Suppressor macrophage treated with lipopolysaccharide for 1 hour (primary cell): ENCODE results near the gene H19.
A peak's percentile ranks its signal among the peaks of the same experiment; 100 is the strongest.

Source experiments
- DNase-seq, 3 donors: peaks; one replicate each; pipeline ENCODE4 v3.0.0-alpha.2; 2020 to 2022

The H19 gene

DNA sequence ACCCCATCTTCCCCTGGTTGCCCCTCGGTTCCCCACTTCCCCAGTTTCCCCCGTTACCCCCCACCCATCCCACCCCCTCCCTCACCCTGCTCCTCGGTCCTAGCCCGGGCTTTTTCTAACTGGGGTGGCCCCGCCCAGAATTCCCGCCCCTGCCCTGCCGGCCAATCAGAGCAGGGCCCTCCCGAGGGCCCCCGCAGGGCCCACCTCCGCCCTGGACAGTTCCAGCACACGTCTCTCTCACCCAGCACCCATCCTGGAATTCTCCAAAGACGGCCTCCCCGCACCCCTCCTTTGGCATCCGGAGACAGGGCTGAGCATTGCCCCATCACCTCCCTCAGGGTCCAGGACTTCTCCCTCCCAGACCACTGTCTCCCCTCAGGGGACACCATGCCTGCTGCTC lies at the start of gene H19:
H19 (minus strand) TSS at position 88 of the 400 bp plus-strand sequence.
- DNase-seq = no peak

- no peak for DNase-seq
Measured at GRCh38 chr11:2041963-2042362, 44.3 kb upstream of the H19 start.

DNA sequence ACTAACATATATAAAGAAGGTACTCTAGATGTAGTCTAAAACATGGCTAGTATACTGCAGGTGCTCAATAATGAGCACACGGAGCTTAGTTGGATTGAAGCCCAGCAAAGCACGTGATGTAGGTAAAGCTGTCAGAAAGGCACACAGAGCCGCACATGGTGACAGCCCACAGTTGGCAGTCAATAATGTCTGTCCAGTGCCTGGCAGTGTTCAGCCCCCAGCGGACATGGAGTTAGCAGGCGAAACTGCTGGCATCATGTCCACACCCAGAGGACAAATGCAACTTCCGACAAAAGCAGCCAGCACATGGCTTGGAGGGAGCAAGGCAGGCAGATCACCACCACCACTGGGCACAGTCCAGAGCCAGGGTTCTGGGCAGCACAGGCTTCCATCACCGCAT lies 43.5 kb upstream of the H19 start:
- no peak for DNase-seq

DNA sequence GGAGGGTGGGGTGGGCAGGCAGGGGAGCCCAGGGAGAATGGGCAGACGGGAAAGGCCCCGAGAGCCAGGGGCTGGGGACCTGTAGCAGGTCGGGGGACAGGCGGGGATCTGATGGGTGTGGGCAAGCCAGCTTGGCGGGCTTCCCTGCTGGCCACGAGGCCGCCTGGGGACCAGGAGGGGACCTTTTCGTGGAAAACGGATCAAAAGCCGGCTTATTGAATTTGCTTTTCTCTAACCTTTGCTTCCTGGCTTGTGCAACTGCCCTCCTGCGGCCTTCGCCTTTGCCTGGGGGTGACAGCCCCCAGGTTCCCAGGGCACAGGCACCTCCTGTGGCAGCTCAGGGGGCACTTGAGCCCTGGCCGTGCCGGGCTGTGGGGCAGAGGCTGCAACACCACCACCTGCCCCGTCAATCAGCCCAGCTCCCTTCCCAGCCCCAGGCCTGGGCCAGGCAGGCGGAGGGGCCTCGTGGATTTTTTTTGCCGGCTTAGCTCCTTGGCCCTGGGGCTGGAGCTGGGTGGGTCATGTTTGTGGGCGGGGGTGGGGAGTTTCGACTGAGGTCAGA lies 41.6 kb upstream of the H19 start:
- DNase-seq = no peak

GRCh38 chr11:2036863-2037486 lies 39.3 kb upstream of the H19 start:
- no peak for DNase-seq

- no peak for DNase-seq
Measured at GRCh38 chr11:2035382-2035781, 37.7 kb upstream of the H19 start.

- no peak for DNase-seq
Measured at GRCh38 chr11:2031058-2031457, 33.4 kb upstream of the H19 start.

GRCh38 chr11:2027708-2028107 lies 30.1 kb upstream of the H19 start:
- no peak for DNase-seq

GRCh38 chr11:2015025-2015424 lies 17.4 kb upstream of the H19 start:
- no peak for DNase-seq

DNA sequence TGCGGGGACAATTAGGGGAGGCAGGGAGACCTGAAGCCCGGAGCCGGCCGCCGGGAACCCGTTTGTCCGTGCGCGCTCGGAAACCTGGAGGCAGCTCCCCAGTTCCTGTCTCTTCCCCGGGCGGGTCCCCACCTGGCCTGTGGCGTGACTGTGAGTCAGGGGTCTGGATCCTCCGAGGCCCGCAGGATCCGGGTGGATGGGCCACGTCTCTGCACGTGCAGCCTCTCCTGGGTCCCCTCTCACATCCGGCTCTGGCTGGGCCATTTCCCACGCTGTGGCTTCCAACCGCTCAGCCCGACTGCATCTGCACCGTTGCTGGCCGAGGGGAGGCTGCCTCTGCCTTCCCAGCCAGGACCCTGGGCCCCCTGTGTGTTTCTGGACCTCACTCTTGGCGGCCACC lies 14.8 kb upstream of the H19 start:
- no peak for DNase-seq

GRCh38 chr11:2004466-2004865 lies 6.8 kb upstream of the H19 start:
- DNase-seq = no peak

GRCh38 chr11:2002807-2003206 lies 5.2 kb upstream of the H19 start:
- no peak for DNase-seq

DNA sequence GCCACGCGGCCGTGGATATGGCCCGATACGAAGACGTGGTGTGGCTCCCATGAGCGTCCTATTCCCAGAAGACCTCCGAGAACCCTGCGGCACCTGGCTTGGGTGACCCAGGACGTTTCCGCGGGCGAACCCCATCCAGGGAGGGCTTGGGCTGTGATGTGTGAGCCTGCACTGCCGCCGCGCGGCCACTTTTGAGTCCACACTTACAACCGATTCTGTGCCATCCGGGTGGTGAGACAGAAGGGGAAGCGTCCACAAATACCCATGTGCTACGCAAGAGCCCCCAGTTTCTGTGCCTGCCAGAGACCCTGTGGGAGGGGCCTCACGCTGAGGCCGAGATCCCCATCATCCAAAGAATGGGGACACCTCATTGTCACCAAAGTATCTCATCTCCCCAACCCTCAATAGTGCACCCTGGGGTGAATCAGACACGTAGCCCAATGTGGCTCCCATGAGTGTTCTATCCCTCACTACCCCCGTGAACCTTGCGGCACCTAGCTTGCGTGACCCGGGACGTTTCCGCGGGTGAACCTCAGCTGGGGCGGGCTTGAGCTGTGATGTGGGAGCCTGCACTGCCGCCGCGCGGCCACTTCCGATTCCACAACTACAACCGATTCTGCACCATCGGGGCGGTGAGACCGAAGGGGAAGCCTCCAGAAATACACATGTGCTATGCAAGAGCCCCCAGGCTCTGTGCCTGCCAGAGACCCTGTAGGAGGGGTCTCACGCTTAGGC lies 4.6 kb upstream of the H19 start:
- DNase-seq = no peak

- DNase-seq = no peak
Measured at GRCh38 chr11:1998861-1999260, 1.2 kb upstream of the H19 start.

DNA sequence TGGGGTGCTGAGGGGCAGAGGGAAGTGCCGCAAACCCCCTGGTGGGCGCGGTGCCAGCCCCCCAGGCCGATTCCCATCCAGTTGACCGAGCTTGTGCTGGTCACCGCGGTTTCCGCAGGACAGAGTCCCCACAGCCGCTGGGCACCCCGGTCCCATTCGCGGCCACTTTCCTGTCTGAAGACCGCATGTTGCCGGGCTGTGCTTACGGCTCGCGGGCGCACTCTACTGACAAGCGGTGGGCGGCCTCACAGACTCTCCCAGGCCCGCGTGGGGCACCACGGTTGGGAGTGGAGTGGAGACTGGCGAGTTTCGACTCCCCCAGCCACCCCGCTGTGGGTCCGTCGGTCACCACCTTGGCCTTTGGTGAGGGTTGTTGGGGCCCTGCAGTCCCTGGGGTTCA lies 648 bp upstream of the H19 start:
- DNase-seq = no peak

DNA sequence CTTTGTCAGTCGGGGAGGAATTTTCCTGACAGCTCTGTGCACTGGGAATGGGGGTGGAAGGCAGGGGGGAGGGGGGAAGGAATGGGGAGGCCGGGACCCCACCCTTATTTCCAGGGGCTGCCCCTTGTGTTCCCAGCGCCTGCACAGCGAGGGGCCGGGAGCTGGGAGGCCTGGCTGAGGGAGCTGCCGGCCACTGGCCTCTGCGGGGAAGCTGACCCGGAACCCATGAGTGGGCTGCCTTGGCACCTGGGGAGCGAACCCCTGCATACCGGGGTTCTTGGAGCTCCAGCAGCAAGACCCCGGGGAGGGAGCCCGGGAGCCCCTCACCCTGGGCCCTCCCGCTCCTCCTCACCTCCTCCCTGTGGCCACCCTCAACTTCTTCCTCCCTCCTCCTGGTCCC lies 3.5 kb downstream of the H19 start:
- no peak for DNase-seq

DNA sequence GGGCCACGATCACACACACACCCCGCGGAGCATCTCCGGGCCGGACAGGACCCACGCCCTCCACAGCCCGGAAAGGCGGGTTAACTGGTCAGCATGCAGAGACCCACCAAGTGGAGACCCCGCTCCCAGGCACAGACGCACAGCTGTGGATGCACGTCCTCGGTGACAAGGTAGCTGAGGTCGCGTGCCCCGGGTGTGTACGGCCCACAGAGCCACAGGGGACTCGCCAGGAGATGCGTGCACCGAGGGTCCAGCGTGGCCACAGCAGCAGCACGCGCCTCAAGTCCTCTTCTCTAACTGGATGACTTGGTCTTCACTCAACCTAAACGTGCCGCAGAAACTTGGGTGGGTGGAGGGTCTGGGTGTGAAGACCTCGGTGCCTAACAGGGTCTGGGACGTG lies 5.5 kb downstream of the H19 start:
- DNase-seq = no peak

- no peak for DNase-seq
Measured at GRCh38 chr11:1990872-1991578, 6.6 kb downstream of the H19 start.

GRCh38 chr11:1989953-1990352 lies 7.7 kb downstream of the H19 start:
- no peak for DNase-seq

GRCh38 chr11:1988667-1989317 lies 8.8 kb downstream of the H19 start:
- peak in 1 of 3 donors; percentile 8 for DNase-seq

DNA sequence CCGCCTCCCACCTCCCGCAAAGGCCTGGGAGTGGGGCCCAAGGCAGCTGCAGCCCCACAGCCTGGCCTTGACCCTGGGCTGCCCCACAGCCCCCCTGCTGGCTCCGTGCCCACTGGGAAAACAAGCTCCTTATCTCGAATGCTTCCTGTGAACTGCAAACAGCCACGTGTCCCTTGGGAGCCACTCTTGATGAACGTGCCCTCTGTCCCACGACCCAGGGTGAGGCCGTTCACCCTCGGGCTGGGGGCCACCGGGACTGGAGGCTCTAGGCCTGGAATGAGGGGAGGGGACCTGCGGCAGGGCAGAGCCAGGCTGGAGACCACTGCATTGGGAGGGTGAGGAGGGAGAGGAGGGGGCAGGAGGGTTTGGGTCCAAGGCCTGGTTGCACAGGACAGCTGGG lies 9.5 kb downstream of the H19 start:
- DNase-seq = no peak

DNA sequence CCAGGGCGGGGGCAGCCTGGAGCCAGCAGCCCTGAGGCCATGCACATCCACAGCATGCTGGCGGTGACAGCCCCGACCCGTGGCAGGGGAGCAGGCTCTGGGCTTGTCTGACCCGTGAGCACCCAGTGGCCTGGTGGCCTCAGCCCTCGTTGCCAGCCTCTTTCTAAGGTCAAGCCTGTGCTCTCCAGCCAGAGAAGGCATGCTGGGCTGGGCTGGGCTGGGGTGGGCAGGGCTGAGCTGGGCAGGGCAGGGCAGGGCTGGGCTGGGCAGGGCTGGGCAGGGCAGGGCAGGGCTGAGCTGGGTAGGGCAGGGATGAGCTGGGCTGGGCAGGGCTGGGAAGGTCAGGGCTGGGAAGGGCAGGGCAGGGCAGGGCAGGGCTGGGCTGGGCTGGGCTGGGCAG lies 10.6 kb downstream of the H19 start:
- no peak for DNase-seq

GRCh38 chr11:1983601-1983961 lies 14.1 kb downstream of the H19 start:
- DNase-seq = peak in 1 of 3 donors; percentile 7
